ENCODE results near the gene TYMS. TPM values are rescaled to one million over a fixed set of nuclear protein-coding genes. Genes with fewer than 3 reads are reported as not detected.

Gene TYMS
- total RNA-seq, 1 donor from 2014 or later: 6.4 TPM

GRCh38 chr18:676736-677135 lies 19.3 kb downstream of the TYMS start:
- DNase-seq: no peak
- Histone ChIP-seq H3K4me1 (no peaks in the 10 kb centered on the region), H3K36me3 (peaks cover 87% of the 10 kb centered on the region), H3K27me3 (ENCODE audit: low read depth) (no peaks in the 10 kb centered on the region), H3K27ac (no peak overlapping the region), H3K9me3 (no peaks in the 10 kb centered on the region), H3K4me3 (no peak overlapping the region)
- no peak for ATAC-seq
- TF ChIP-seq CTCF (IDR thresholded peaks at IDR 0.05): no peak
- intact Hi-C loops (cut with DNase I): no loop called here

GRCh38 chr18:677145-677544 lies 19.7 kb downstream of the TYMS start:
- Histone ChIP-seq H3K9me3 (no peaks in the 10 kb centered on the region), H3K36me3 (peaks cover 87% of the 10 kb centered on the region), H3K4me1 (no peaks in the 10 kb centered on the region), H3K4me3 (no peak overlapping the region), H3K27me3 (ENCODE audit: low read depth) (no peaks in the 10 kb centered on the region), H3K27ac (no peak overlapping the region)
- no peak for TF ChIP-seq CTCF (IDR thresholded peaks at IDR 0.05)
- intact Hi-C loops (cut with DNase I): no loop called here
- ATAC-seq (no peak), DNase-seq (no peak)

GRCh38 chr18:677951-678381 lies 20.5 kb downstream of the TYMS start:
- no peak for TF ChIP-seq CTCF (IDR thresholded peaks at IDR 0.05)
- Histone ChIP-seq H3K27me3 (ENCODE audit: low read depth) (no peaks in the 10 kb centered on the region), H3K27ac (no peak overlapping the region), H3K4me3 (no peak overlapping the region), H3K9me3 (no peaks in the 10 kb centered on the region), H3K36me3 (peaks cover 87% of the 10 kb centered on the region), H3K4me1 (no peaks in the 10 kb centered on the region)
- ATAC-seq (no peak), DNase-seq (no peak)
- intact Hi-C loops (cut with DNase I): no loop called here

GRCh38 chr18:678482-679182 lies 21.2 kb downstream of the TYMS start:
- intact Hi-C loops (cut with DNase I): no loop called here
- Histone ChIP-seq H3K27ac (no peak overlapping the region), H3K36me3 (peaks cover 87% of the 10 kb centered on the region), H3K4me3 (no peak overlapping the region), H3K27me3 (ENCODE audit: low read depth) (no peaks in the 10 kb centered on the region), H3K4me1 (no peaks in the 10 kb centered on the region), H3K9me3 (no peaks in the 10 kb centered on the region)
- TF ChIP-seq CTCF (IDR thresholded peaks at IDR 0.05): no peak
- DNase-seq (no peak), ATAC-seq (peak in 1 of 2 donors; percentile 34)

GRCh38 chr18:679516-679915 lies 22.1 kb downstream of the TYMS start:
- H3K27me3 ChIP-seq (ENCODE audit: low read depth): no peaks in the 10 kb centered on the region
- no peak for DNase-seq
- no peaks in the 10 kb centered on the region for H3K4me1 ChIP-seq
- intact Hi-C loops (cut with DNase I): no loop called here
- no peak overlapping the region for H3K27ac ChIP-seq
- H3K36me3 ChIP-seq: peaks cover 84% of the 10 kb centered on the region
- ATAC-seq: no peak
- TF ChIP-seq CTCF (IDR thresholded peaks at IDR 0.05): no peak
- H3K9me3 ChIP-seq: no peaks in the 10 kb centered on the region
- no peak overlapping the region for H3K4me3 ChIP-seq
